ENCODE measurements around the gene JMY. TPM values are rescaled to one million over a fixed set of nuclear protein-coding genes. Genes with fewer than 3 reads are reported as not detected.

Gene JMY
- total RNA-seq, 2 experiments from 2014 or later = 73.3 to 73.5 TPM

- H3K4me1 ChIP-seq (ENCODE audit: insufficient read depth, low read length) = peaks cover 9% of the 10 kb centered on the region
- Mint-ChIP-seq H3K9me3 (no peaks in the 10 kb centered on the region), H3K36me3 (ENCODE audit: low read depth) (no peaks in the 10 kb centered on the region), H3K27me3 (no peaks in the 10 kb centered on the region), H3K27ac (no peak overlapping the region), H3K4me3 (no peak overlapping the region), H3K4me1 (ENCODE audit: low read depth) (peaks cover 8% of the 10 kb centered on the region)
- H3K27me3 ChIP-seq (ENCODE audit: control insufficient read depth in 1 of 2, insufficient read depth in 2 of 2, low read length in 2 of 2) = no peaks in the 10 kb centered on the region
- ChIA-PET CTCF (no interaction called here), POLR2A (no interaction called here)
- H3K36me3 ChIP-seq (ENCODE audit: insufficient read depth, low read length) = no peaks in the 10 kb centered on the region
- no peaks in the 10 kb centered on the region for H3K9me3 ChIP-seq (ENCODE audit: control insufficient read depth in 1 of 2, insufficient read depth in 1 of 2, low read length in 2 of 2)
- ATAC-seq (ENCODE audit: poor library complexity) (no peak), DNase-seq (no peak)
- H3K27ac ChIP-seq (ENCODE audit: low read depth in 1 of 2, low read length in 2 of 2) = no peak overlapping the region
- no peak for TF ChIP-seq CTCF (IDR thresholded peaks at IDR 0.05)
- intact Hi-C loops (cut with DNase I, micrococcal nuclease) = loop anchor here in 1 of 2 experiments (5.0 kb wide), 1 partner anchor 935 kb away; the partner anchor contains the start of gene AP3B1
- no peak overlapping the region for H3K4me3 ChIP-seq (ENCODE audit: low read length)
These were observed 8.4 kb upstream of the JMY start for GRCh38 chr5:79227484-79228025.

- Histone ChIP-seq H3K27me3 (ENCODE audit: control insufficient read depth in 1 of 2, insufficient read depth in 2 of 2, low read length in 2 of 2) (no peaks in the 10 kb centered on the region), H3K36me3 (ENCODE audit: insufficient read depth, low read length) (no peaks in the 10 kb centered on the region), H3K9me3 (ENCODE audit: control insufficient read depth in 1 of 2, insufficient read depth in 1 of 2, low read length in 2 of 2) (no peaks in the 10 kb centered on the region), H3K4me3 (ENCODE audit: low read length) (no peak overlapping the region), H3K4me1 (ENCODE audit: insufficient read depth, low read length) (peaks cover 9% of the 10 kb centered on the region), H3K27ac (ENCODE audit: low read depth in 1 of 2, low read length in 2 of 2) (peak overlapping the region in 1 of 2 donors; percentile 24)
- ChIA-PET CTCF (no interaction called here), POLR2A (no interaction called here)
- Mint-ChIP-seq H3K27me3 (no peaks in the 10 kb centered on the region), H3K4me3 (no peak overlapping the region), H3K9me3 (no peaks in the 10 kb centered on the region), H3K4me1 (ENCODE audit: low read depth) (peaks cover 8% of the 10 kb centered on the region), H3K36me3 (ENCODE audit: low read depth) (no peaks in the 10 kb centered on the region), H3K27ac (no peak overlapping the region)
- peak in 4 of 14 experiments; percentile 20 to 81 (median 63) for DNase-seq
- TF ChIP-seq CTCF (IDR thresholded peaks at IDR 0.05) = no peak
- intact Hi-C loops (cut with DNase I, micrococcal nuclease) = loop anchor here in 1 of 2 experiments (5.0 to 10.0 kb wide), 7 partner anchors 765 to 1455 kb away; partner anchors contain the start of genes AP3B1, DHFR, FAM151B and MSH3
- peak; percentile 87 for ATAC-seq (ENCODE audit: poor library complexity)
These were observed 6.4 kb upstream of the JMY start for GRCh38 chr5:79229357-79230174.

- ATAC-seq (ENCODE audit: poor library complexity) (no peak), DNase-seq (peak in 2 of 14 experiments; percentile 55 to 61)
- peak overlapping the region; percentile 97 for H3K4me3 Mint-ChIP-seq
- H3K27ac Mint-ChIP-seq = peak overlapping the region; percentile 96
- no peak for TF ChIP-seq CTCF (IDR thresholded peaks at IDR 0.05)
- ChIA-PET POLR2A (interaction anchor here (0.9 kb wide), 1 partner anchor 280 kb away, joined by 3 read pairs; no protein-coding TSS in a partner anchor), CTCF (no interaction called here)
- no peaks in the 10 kb centered on the region for H3K9me3 Mint-ChIP-seq
- H3K36me3 Mint-ChIP-seq (ENCODE audit: low read depth) = peaks cover 22% of the 10 kb centered on the region
- no peaks in the 10 kb centered on the region for H3K27me3 Mint-ChIP-seq
- Histone ChIP-seq H3K4me1 (ENCODE audit: insufficient read depth, low read length) (peaks cover 22% of the 10 kb centered on the region), H3K27ac (ENCODE audit: low read depth in 1 of 2, low read length in 2 of 2) (peak overlapping the region; percentile 65 to 68), H3K4me3 (ENCODE audit: low read length) (peak overlapping the region; percentile 65), H3K27me3 (ENCODE audit: control insufficient read depth in 1 of 2, insufficient read depth in 2 of 2, low read length in 2 of 2) (no peaks in the 10 kb centered on the region), H3K9me3 (ENCODE audit: control insufficient read depth in 1 of 2, insufficient read depth in 1 of 2, low read length in 2 of 2) (no peaks in the 10 kb centered on the region), H3K36me3 (ENCODE audit: insufficient read depth, low read length) (no peaks in the 10 kb centered on the region)
- intact Hi-C loops (cut with DNase I, micrococcal nuclease) = loop anchor here (5.0 to 10.0 kb wide), 12 partner anchors 62 to 1743 kb away; partner anchors contain the start of genes ARSB (in 1 of the 2), DHFR (in 1 of the 2), FAM151B (in 1 of the 2) and HOMER1 (in 1 of the 2)
- H3K4me1 Mint-ChIP-seq (ENCODE audit: low read depth) = peaks cover 25% of the 10 kb centered on the region
These were observed 684 bp upstream of the JMY start for GRCh38 chr5:79235261-79235633.

All from CD4-positive, alpha-beta T cell (primary cell).